ELR (cell line): Measurements from ENCODE around the gene ZNF485.
A peak's percentile ranks its signal among the peaks of the same experiment; 100 is the strongest.
"Not testable (repeated sequence)": the region's sequence is repeated elsewhere in the genome, so short reads cannot be mapped to it uniquely, and the experiment has no call there.

Experiments used
- DNase-seq: peaks from one replicate; pipeline ENCODE4 v3.0.0-alpha.2; 2015; ENCODE audit warnings: low read depth

Gene ZNF485

DNA sequence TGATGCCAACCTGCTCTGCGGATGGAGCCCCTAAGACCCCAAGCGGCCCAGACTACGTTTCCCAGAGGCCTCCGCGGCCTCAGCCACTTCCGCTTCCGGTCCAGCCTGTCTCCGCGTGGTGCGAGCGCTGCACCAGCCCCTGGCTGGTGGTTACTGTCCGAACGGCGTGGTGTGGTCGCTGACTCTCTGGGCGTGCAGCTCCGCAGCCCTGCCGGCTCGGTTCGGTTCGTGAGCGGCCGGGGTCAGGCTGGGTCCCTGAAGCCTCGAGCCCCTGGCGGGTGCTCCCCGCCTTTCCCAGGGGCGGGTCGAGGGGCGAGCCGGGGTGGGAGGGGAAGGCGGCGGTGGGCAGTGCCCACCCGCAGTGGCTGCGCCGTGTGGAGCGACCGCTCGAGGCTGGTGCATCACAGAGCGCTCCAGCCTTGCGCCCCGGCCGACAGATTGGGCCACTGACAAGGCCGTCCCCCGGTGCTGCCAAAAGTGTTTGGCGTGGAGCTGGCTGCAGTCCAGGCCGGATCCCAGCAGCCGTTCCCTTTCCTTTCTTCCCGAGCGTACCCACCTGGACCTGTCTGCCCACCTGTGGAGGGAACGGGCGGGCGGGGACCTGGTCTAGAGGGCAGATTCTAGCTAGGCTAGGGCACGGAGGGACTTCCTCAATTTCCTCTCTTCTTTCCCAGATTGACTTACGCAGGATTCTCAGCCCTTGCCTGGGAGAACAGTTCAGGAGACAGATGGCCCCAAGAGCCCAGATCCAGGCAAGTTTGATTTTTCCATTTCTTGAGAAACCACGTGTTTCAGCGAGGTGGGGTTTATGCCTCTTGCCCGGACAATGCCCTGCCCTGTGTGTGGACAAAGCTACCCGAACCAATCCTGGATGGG, at the start of gene ZNF485:
ZNF485 (plus strand) TSS at position 116 of the 876 bp plus-strand sequence; CDS start at position 729, 613 bp downstream.
- DNase-seq = peak; percentile 74

DNA sequence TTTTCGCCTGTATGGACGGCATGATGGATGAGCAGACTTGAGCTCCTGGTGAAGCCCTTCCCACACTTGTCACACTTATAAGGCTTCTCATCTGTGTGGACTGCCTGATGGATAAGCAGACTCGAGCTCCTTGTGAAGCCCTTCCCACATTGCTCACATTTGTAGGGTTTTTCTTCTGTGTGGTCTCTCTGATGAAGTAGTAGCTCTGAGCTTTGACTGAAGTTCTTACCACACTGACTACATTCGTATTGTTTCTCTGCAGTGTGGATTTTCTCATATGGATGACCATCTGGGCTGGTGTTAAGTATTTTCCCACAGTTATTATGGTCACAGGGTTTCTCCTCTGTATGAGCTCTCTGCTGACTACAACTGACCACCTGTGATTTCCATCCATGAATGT, 49.0 kb upstream of the ZNF485 start:
- DNase-seq = no peak

DNA sequence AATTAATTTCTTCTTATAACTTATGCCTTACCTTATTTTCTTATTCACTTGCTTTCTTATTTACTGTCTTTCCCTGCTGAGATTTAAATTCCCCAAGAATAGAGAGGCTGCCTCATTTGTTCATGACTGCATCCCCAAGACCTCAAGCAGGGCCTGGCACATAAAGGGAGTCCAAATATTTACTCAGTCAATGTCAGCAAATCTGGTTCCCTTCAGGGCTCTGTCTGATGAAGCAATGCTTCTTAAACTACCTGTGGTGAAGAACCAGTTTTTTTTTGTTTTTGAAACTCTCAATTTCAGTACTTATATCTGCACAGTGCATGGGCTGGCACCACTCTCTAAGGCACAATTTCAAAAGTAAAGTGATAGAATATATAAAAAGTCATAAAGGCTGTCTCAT, 36.6 kb upstream of the ZNF485 start:
- no peak for DNase-seq

DNA sequence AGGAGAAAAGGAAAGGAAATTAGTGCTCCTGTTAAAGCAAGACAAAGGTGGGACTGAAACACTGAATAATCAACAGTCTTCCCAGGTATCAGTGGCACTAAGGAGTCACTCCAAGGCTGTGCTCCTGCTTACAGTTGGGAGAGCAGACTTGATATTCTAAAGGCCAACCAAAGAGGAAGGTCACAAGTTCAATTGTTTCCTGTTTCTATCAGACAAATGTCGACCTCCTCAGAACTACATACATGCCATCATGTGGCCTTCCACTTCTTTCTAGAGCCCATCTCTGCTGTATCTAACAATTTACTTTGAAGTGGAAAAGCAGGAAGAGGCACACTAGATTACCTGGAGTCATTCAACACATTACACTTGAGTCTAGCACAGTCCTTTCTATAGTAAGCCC, 35.3 kb upstream of the ZNF485 start:
- DNase-seq = no peak

DNA sequence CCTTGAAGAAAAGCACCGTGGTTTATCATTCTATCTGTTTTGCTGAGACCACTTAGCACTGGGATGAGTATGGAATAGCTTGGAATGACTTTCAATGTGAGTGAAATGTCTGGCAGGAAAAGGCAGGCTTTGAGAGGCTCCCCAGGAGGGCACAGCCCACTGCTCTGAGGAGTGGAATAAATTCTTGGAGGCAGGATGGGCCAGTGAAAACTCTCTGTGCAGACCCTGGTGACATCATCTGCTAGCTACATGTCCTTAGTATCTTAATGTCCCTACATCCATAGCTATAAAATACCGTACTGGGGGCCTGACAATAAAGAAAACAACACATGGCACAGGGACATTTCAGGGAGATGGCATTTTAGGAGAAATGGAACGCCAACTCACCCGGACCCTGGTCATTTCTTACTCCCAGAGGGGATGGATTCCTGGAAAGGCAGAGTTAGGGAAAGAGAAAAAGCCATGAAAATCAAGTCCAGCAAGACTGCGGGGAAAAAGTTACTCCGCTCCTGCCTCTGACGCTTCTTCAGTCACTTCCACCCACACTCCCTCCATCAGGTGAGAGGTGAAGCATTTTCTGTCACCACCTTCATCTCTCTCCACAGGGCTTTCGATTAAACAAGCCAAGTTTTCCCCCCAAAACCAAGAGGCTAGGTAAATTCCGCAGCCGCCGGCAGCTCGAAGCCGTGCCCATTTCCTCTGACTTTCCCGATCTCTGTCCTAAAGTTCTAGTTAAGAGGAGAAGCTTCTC, 32.8 kb upstream of the ZNF485 start:
- peak; percentile 20 for DNase-seq

DNA sequence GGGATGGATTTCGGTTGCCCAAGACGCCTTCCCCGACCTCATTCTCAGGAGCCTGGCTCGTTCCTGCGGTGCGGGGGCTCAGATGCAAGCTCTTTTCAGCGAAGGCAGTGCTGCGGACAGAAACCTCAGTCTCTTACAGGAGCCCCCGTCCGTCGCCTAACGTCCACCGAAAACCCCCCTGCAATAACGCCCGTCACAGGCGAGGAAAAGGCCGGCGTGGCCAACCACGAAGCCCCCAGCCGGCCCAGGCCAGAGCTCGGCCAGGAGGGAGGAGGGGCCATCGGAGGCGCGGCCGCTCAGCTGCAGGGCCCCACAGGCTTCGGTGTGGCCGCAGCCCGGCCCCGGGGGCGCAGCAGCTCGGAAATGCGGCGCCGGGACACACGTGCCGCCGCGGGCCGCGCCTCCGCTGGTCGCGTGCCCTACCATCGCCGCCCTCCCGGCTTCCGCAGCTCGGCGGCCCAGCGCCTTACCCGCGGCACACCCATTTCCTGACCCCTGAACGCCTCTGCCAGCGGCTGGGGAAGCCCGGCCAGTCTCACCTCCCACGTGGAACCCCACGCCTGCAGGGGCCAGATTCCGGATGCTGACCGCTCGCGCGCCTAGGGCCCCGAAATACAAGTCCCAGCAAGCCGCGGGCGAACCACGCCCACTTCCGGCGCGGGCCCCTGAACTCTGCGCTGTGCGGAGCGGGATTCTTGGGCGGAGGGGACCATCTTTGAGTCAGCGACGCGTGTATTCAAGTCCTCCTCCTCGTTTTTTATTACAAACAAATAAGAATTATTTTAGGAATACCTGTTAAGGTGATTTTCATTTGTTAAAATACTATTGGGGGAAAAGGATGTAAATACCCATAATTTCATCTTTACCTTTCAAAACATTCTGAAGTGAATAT, 32.0 kb upstream of the ZNF485 start, which contains the start of gene ZNF239:
ZNF239 (minus strand) TSS at position 616 of the 892 bp plus-strand sequence. CDS start 16,537 bp downstream, outside the sequence.
- peak; percentile 88 for DNase-seq

DNA sequence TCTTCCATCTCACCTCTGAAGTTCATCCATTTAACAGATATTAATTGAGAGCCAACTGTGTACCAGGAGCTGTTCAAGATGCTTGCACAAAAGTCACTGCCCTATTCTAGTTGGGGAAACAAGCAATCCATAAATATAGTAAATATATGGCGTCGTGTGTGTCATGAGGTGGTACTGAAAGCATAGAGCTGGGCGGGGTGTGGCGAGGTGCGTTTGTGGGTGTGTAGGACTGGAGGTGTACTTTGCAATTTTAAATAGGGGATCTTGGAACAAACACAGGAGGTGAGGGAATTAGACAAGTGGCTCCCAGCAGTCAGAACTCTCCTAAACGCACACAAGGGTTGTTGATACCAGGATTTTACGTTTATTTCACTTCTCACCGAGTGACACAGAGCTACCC, 31.3 kb upstream of the ZNF485 start:
- DNase-seq = no peak

DNA sequence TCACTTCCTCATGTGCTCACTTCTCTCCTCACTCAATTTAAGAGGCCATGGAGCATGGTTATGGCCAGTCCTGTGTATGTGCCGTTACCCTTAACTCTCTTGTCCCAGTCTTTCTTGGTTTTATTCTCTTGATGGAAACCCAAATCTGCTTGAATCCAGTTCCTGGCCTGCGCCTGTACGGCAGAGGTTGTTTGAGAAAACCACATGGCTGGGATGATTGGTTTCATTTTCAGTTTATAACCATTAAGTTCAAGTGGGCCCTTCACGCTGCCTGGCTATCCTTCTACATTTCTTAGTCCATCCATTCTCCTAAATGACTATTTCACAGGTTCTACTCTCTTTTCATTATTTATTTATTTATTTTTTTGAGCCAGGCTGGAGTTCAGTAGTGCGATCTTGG, 30.2 kb upstream of the ZNF485 start:
- no peak for DNase-seq

DNA sequence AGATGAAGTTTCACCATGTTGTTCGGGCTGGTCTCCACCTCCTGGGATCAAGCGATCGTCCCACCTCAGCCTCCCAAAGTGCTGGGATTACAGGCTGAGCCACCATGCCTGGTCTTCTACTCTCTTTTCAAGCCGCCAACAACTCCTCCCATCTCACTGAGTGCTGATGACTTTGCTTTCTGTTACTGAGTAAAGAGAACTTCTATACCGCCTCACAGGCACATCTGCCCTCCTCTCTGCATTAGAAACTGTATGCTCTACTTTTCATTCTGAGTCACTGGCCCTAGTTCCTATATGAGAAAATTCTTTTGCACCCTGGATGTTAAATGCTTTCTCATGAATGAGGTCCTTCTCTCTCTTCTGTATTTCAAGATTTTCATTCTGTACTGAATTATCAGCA, 29.7 kb upstream of the ZNF485 start:
- no peak for DNase-seq

DNA sequence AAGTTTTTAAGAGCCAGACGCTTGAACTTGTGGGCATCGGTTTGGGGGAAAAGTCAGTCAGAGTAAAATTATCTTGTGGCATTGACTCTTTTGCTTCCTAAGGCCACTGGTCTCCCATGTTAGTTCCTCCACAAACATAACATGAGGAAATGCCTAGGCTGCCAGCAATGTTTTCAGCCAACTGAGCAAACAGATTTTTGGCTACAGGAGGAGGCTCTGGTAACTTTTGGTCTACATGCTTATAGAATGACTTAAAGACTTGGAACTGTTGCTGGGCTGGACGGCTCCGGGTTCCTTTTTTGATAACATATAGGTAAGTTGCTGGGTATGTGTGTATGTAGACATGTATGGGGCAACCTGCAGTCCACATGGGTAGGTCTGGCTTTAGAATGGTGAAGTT, 22.2 kb upstream of the ZNF485 start:
- DNase-seq = no peak

DNA sequence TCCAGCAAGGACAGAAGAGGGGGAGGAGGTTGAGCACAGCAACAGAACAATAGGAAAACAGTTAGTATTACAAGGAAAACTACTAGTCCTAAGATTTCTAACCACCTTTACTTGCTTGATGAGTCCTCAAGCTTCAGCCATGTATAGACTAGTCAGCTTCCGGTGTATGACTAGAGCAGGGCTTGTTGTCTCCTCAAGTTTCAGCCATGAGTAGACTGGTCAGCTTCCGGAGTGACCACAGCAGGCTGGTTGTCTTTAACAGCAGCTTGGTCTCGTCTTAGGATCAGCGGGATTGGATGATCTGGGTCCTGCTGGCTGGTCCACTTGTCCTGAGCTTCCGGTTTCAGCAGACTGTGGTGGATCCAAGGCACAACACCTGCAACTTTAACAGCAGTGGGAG, 21.2 kb upstream of the ZNF485 start:
- DNase-seq = peak; percentile 61

DNA sequence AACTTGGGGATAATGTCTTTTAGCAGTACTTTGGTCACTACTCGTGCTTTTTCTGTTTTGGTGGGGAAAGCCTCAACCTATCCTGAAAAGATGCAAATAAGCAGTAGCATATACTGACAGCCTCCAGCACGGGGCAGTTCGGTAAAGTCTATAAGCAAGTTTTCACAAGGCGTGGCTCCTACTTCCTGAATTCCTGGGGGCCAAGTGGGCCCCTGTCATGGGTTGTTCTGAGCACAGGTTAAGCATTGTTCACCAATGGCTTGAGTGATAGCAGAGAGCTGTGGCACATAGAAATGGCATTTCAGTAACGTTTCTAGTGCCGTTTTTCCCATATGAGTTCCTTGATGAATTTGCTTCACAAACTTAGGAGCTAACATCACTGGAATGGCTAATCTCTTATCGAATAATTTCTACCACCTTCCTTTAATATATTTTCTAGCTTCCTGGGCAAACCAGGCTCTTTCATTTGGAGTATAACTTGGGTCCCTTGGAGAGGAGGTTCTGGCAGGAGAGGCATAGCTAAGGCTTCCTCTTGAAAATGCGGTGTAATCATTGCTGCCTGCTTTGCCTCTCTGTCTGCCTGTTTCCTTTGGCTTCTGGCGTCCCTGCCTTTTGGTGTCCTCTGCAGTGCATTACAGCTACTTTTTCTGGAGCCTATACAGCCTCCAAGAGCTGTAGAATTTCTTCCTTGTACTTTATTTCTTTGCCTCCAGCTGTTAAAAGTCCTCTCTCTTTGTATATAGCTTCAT, 20.1 kb upstream of the ZNF485 start:
- no peak for DNase-seq

DNA sequence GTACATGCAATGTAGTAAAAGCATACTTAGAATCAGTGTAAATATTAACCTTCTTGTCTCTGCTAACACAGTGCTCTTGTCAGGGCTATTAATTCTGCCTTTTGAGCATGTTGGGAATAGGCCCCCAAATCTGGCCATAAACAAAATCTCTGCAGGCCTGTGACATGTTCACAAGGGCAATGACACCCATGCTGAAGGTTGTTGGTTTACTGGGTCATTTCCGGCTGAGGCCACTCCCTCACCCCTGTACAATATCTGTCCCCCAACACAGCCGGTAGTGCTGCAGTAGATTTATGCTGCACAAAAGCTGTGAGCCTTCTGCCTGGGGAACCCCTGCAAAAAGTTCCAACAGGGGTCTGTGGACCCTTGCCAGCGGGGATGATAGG, 19.5 kb upstream of the ZNF485 start:
- not testable (repeated sequence) for DNase-seq

DNA sequence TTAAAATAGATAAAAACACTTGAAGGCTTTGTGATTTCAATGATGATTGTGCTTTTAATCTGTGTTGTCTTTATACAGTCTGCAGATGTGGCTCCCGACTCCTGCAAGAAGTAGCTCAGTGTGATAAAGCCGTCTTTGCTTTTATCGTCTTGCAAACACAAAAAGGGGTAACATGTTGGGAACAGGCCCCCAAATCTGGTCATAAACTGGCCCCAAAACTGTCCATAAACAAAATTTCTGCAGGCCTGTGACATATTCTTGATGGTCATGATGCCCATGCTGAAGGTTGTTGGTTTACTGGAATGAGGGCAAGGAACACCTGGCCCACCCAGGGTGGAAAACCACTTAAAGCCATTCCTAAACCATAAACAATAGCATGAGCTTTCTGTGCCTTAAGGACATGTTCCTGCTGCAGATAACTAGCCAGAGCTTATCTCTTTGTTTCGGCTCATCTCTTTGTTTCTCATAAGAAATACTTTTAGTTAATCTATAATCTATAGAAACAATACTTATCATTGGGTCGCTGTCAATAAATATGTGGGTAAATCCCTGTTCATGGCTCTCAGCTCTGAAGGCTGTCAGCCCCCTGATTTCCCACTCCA, 14.8 kb upstream of the ZNF485 start:
- DNase-seq = no peak

DNA sequence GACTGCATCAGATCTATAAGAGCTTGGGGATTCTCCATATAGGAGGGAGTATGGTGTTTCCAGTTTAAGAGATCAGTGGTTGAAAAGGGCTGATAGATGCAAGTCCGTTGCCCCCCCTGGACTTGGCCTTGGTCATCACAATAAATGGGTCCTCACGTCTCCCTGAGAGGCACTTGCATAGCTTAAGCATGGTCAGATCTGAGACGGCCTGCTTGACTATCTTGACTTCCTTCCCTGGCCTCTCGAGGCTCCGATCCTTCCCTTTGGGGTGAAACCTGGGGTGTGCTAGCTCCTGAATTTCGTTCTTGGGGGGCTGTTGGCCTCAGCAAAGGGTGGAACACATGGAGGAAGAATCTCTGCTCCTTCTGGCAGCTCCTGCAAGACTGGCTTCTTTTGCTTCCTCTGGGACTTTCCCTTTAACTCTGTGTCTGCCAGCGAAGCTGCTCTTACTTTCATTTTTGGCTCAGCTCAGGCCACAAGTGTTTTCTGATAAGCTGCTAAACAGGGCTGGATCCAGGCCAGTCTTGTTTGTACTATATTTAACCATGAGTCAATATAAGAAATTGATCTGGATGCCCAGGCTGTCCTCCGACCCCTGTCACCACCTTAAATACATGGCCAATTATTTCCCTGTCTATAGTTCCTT, 11.2 kb upstream of the ZNF485 start:
- peak; percentile 37 for DNase-seq

DNA sequence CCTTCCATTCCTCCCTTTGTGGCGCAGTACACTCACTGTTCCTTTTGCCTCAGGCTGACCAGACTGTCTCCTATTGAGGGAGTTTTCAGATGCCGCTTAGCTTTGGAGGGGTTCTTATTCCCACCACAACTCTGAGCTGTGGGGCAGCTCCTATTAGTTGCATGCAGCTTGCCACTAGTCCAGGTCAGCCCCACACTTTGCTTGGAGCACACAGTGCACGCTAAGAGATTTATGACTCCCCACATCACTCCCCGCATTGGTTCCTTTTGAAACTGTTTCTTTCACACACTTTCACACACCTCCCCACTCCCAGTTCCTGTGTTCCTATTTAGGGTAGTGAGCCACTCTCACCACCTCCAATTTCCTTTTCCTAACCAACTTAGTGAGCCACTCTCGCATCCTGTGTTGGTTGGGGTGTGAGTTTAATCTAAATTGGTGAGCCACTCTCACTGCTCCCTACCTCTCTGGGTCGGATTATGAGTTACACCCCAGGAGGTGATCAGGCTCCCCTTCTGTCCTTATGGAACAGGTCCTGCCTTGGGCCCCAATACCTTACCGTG, 10.4 kb upstream of the ZNF485 start:
- peak; percentile 16 for DNase-seq

DNA sequence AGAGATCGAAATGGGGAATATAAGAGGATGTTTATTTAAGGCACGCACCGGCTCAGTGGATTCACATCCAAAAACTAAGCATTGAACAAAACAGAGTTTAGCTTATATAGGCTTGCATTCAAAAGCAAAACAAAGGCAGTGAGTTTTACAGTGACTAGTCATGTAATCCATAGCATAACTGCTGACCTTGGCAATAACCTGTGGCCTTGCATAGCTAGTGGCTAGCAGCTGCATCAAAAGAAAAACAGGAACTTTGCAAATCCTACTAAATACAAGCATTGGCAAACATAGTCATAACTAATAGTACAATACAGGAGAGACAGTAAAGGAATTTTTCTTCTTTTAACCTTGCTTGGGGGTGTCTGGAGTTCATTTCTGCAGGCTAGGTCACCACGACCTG, 9.7 kb upstream of the ZNF485 start:
- DNase-seq = no peak

DNA sequence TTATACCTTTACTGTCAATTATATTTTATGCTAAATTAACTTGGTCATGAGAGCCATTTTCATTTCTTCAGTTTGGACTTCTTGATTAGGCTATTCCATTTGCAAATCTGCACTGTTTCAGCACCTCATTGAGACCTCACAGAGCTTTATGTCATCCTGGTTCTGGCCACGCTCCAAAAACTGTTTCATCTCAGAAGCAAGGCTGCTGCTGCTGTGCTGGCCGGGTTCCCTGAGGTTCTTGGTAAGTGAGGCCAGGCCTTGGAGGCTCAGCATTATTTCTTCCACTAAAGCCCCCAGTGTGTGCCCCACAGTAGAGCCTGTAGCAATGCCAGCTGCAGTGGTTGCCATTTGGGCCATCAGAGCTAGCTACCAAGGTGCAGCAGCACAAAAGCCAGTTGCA, 7.8 kb upstream of the ZNF485 start:
- peak; percentile 10 for DNase-seq

DNA sequence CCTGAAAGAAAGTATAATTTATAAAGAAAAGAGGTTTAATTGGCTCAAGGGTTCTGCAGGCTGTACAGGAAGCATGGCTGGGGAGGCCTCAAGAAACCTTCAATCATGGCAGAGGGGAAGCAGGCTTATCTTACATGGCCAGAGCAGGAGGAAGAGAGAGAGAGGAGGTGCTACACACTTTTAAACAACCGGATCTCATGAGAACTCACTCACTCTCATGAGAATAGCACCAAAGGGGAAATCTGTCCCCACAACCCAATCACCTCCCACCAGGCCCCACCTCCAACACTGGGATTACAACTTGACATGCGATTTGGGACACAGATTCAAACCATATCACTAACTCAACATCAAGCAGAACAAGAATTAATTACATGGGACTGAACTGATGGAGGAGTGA, 6.9 kb upstream of the ZNF485 start:
- no peak for DNase-seq

DNA sequence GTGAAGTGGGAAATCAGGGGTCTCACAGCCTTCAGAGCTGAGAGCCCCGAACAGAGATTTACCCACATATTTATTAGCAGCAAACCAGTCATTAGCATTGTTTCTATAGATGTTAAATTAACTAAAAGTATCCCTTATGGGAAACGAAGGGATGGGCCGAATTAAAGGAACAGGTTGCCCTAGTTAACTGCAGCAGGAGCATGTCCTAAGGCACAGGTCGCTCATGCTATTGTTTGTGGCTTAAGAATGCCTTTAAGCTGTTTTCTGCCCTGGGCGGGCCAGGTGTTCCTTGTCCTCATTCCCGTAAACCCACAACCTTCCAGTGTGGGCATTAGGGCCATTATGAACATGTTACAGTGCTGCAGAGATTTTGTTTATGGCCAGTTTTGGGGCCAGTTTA, 4.7 kb upstream of the ZNF485 start:
- not testable (repeated sequence) for DNase-seq
